IMR-90 (cell line): ENCODE results near the gene PTPRG. TPM values are rescaled to one million over a fixed set of nuclear protein-coding genes. Genes with fewer than 3 reads are reported as not detected.

Source experiments
- ATAC-seq: fragments of 200-7000 bp; cut with Tn5 transposase; 2 replicates; pipeline ENCODE4 v1.9.1; 2020; ENCODE audit warnings: low read depth, mild to moderate bottlenecking, moderate library complexity
- BruUV-seq: library from RNA; stranded (reverse); fragments of 400-500 nt; replicated peaks from 2 replicates; lab custom pipeline; 2021; lab: Mats Ljungman, UMichigan
- CTCF ChIA-PET: fragments of 300-600 bp; formaldehyde crosslinking; extraction: SDS; loops from one replicate; lab custom pipeline; 2021; ENCODE audit warnings: antibody characterized with exemption; lab: Yijun Ruan, JAX
- POLR2A ChIA-PET: fragments of 300-600 bp; sonication (Branson Sonifier 250); formaldehyde crosslinking; loops from one replicate; lab custom pipeline; 2022; ENCODE audit warnings: antibody characterized with exemption; ENCODE audit not compliant: unreplicated experiment; lab: Charles Lee
- DNase-seq: peaks from one replicate; pipeline ENCODE4 v3.0.0; 2013
- H2AFZ ChIP-seq: replicated peaks from 2 replicates; pipeline ENCODE3; 2013; ENCODE audit warnings: low read length, mild to moderate bottlenecking; ENCODE audit not compliant: poor library complexity
- H2AK5ac ChIP-seq: 2 replicates; pipeline ENCODE4 v1.6.1; 2013; ENCODE audit warnings: low read depth, low read length, inconsistent platforms
- H2AK9ac ChIP-seq: replicated peaks from 2 replicates; pipeline ENCODE3; 2013; ENCODE audit warnings: mild to moderate bottlenecking, low read depth, low read length, moderate library complexity; ENCODE audit not compliant: poor library complexity
- H2BK120ac ChIP-seq: 2 replicates; pipeline ENCODE4 v1.6.1; 2013; ENCODE audit warnings: low read depth, low read length, inconsistent platforms
- H2BK15ac ChIP-seq: 3 replicates; pipeline ENCODE4 v1.6.1; 2013; ENCODE audit warnings: low read depth, low read length, inconsistent platforms
- H2BK20ac ChIP-seq: 2 replicates; pipeline ENCODE4 v1.6.1; 2013; ENCODE audit warnings: low read depth, mild to moderate bottlenecking, inconsistent platforms, low read length, moderate library complexity
- H2BK5ac ChIP-seq: 2 replicates; pipeline ENCODE4 v1.6.1; 2013; ENCODE audit warnings: mild to moderate bottlenecking, low read depth, low read length, inconsistent platforms; ENCODE audit not compliant: poor library complexity, severe bottlenecking
- H3K14ac ChIP-seq: replicated peaks from 2 replicates; pipeline ENCODE4 v1.6.1; 2013; ENCODE audit warnings: low read depth, low read length, inconsistent platforms
- H3K18ac ChIP-seq: 2 replicates; pipeline ENCODE4 v1.6.1; 2013; ENCODE audit warnings: low read depth, low read length, control low read depth
- H3K23ac ChIP-seq: 2 replicates; pipeline ENCODE4 v1.6.1; 2013; ENCODE audit warnings: low read depth, low read length, inconsistent platforms
- H3K27ac ChIP-seq: 2 replicates; pipeline ENCODE4 v1.5.1; 2013; ENCODE audit warnings: mild to moderate bottlenecking, control low read depth, low read length; ENCODE audit not compliant: insufficient read depth
- H3K27me3 ChIP-seq: 2 replicates; pipeline ENCODE4 v1.6.1; 2013; ENCODE audit warnings: low read length; ENCODE audit not compliant: control insufficient read depth, insufficient read depth
- H3K36me3 ChIP-seq: 2 replicates; pipeline ENCODE4 v1.6.1; 2013; ENCODE audit warnings: low read length, mixed read lengths; ENCODE audit not compliant: control insufficient read depth, insufficient read depth
- H3K4ac ChIP-seq: 2 replicates; pipeline ENCODE4 v1.6.1; 2013; ENCODE audit warnings: low read depth, low read length, inconsistent platforms
- H3K4me1 ChIP-seq: 2 replicates; pipeline ENCODE4 v1.6.1; 2013; ENCODE audit warnings: low read length, mixed read lengths; ENCODE audit not compliant: control insufficient read depth, insufficient read depth
- H3K4me2 ChIP-seq: 2 replicates; pipeline ENCODE4 v1.6.1; 2013; ENCODE audit warnings: low read depth, mild to moderate bottlenecking, control low read depth, low read length, moderate library complexity
- H3K4me3 ChIP-seq: 2 replicates; pipeline ENCODE4 v1.5.1; 2013; ENCODE audit warnings: low read depth, mild to moderate bottlenecking, control low read depth, low read length, moderate library complexity; ENCODE audit not compliant: insufficient read depth
- H3K56ac ChIP-seq: 2 replicates; pipeline ENCODE4 v1.6.1; 2013; ENCODE audit warnings: low read length, inconsistent platforms; ENCODE audit not compliant: insufficient read depth; ENCODE audit errors: extremely low read depth
- H3K79me1 ChIP-seq, 2 experiments: 2 replicates each; pipeline ENCODE4 v1.6.1; 2013; ENCODE audit warnings: low read length in 2 of 2, inconsistent platforms in 1 of 2, low read depth in 1 of 2
- H3K9ac ChIP-seq: 2 replicates; pipeline ENCODE4 v1.6.1; 2013; ENCODE audit warnings: low read depth, low read length, control low read depth
- H3K9me1 ChIP-seq: 2 replicates; pipeline ENCODE4 v1.6.1; 2013; ENCODE audit warnings: low read length, inconsistent platforms; ENCODE audit not compliant: insufficient read depth
- H3K9me3 ChIP-seq: 2 replicates; pipeline ENCODE4 v1.6.1; 2013; ENCODE audit warnings: low read length; ENCODE audit not compliant: control insufficient read depth, insufficient read depth
- H4K20me1 ChIP-seq: 2 replicates; pipeline ENCODE4 v1.6.1; 2013; ENCODE audit warnings: low read length, inconsistent platforms; ENCODE audit not compliant: insufficient read depth
- H4K5ac ChIP-seq: 2 replicates; pipeline ENCODE4 v1.6.1; 2013; ENCODE audit warnings: mild to moderate bottlenecking, low read depth, low read length, control low read depth
- H4K8ac ChIP-seq, 2 experiments: 2 replicates each; pipeline ENCODE4 v1.6.1; 2013; ENCODE audit warnings: low read depth in 2 of 2, low read length in 2 of 2, control low read depth in 1 of 2, inconsistent platforms in 1 of 2
- H4K91ac ChIP-seq: 2 replicates; pipeline ENCODE4 v1.6.1; 2013; ENCODE audit warnings: low read depth, low read length, inconsistent platforms; ENCODE audit not compliant: insufficient read depth
- USF2 ChIP-seq: fragments of 150-350 bp; IDR thresholded peaks from 2 replicates; pipeline ENCODE4 v1.6.1; 2017; ENCODE audit warnings: mild to moderate bottlenecking, antibody characterized with exemption, low read length, low read depth
- WGBS, 2 experiments: methylation state at CpG; one replicate each; pipeline versions ENCODE4 v1.1.5 to v1.1.7; 2013; ENCODE audit warnings: missing lambda C conversion rate in 2 of 2; ENCODE audit not compliant: insufficient read length in 1 of 2; ENCODE audit errors: extremely low coverage in 2 of 2; 5-methylcytosine and 5-hydroxymethylcytosine counted together
- dilution Hi-C: fragments of 300-500 bp; cut with HindIII; formaldehyde crosslinking; loops from one replicate; pipeline ENCODE4 v1.14.3; 2018; ENCODE audit warnings: low sequenced_read_pairs; ENCODE audit not compliant: unreplicated experiment
- in situ Hi-C: fragments of 300-500 bp; cut with MboI; formaldehyde crosslinking; loops from 3 replicates; pipeline ENCODE4 v1.14.3; 2019; ENCODE audit warnings: low sequenced_read_pairs, inconsistent platforms, mixed read lengths
- intact Hi-C: fragments of 100-400 bp; cut with micrococcal nuclease; formaldehyde crosslinking; loops from 2 replicates; pipeline ENCODE4 v1.10.0; 2022
- polyA plus RNA-seq, 3 experiments: library from polyadenylated mRNA; depleted of rRNA; stranded (reverse); fragments of >200 nt; gene quantifications; 2 replicates each; pipeline ENCODE4 v1.2.3, GENCODE V29; 2012; ENCODE audit warnings: low replicate concordance in 1 of 3
- total RNA-seq: library from RNA; depleted of rRNA; stranded (reverse); fragments of >200 nt; gene quantifications from 2 replicates; pipeline ENCODE4 v1.2.3, GENCODE V29; 2012
- TF ChIP-seq, protein P1 (sequence below): conservative IDR thresholded peaks from 2 replicates; pipeline ENCODE4 v1.5.1; 2012; ENCODE audit warnings: mild to moderate bottlenecking, low read depth, low read length, improper control_type of control experiment

PTPRG gene
- total and polyA plus RNA-seq, 2 of the 4 experiments (the other 2 are of a cell fraction), result 7.7 to 31.0 TPM

- Histone ChIP-seq H3K56ac (no peak overlapping the region), H4K91ac (no peak overlapping the region), H3K23ac (no peak overlapping the region), H4K8ac (no peak overlapping the region), H4K20me1 (peaks cover 22% of the 10 kb centered on the region; the same call in 1 of the 2 replicates), H3K27ac (no peak overlapping the region), H3K4me3 (no peak overlapping the region), H3K27me3 (no peaks in the 10 kb centered on the region), H3K36me3 (no peaks in the 10 kb centered on the region), H2BK15ac (no peak overlapping the region), H4K5ac (no peak overlapping the region), H3K4me2 (no peak overlapping the region), H3K9ac (no peak overlapping the region), H2AK9ac (no peak overlapping the region), H3K4me1 (no peaks in the 10 kb centered on the region; the same call in 1 of the 2 replicates), H3K18ac (no peak overlapping the region), H3K9me3 (no peaks in the 10 kb centered on the region), H2BK120ac (no peak overlapping the region), H3K79me1 (peaks cover 15 to 41% of the 10 kb centered on the region in 2 experiments), H2BK20ac (no peak overlapping the region), H3K9me1 (peaks cover 6% of the 10 kb centered on the region), H2AFZ (no peak overlapping the region), H2BK5ac (no peak overlapping the region), H3K14ac (no peak overlapping the region), H2AK5ac (no peak overlapping the region), H3K4ac (no peak overlapping the region)
- TF ChIP-seq USF2, result no peak
- TF ChIP-seq, protein P1, sequence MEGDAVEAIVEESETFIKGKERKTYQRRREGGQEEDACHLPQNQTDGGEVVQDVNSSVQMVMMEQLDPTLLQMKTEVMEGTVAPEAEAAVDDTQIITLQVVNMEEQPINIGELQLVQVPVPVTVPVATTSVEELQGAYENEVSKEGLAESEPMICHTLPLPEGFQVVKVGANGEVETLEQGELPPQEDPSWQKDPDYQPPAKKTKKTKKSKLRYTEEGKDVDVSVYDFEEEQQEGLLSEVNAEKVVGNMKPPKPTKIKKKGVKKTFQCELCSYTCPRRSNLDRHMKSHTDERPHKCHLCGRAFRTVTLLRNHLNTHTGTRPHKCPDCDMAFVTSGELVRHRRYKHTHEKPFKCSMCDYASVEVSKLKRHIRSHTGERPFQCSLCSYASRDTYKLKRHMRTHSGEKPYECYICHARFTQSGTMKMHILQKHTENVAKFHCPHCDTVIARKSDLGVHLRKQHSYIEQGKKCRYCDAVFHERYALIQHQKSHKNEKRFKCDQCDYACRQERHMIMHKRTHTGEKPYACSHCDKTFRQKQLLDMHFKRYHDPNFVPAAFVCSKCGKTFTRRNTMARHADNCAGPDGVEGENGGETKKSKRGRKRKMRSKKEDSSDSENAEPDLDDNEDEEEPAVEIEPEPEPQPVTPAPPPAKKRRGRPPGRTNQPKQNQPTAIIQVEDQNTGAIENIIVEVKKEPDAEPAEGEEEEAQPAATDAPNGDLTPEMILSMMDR, result no peak
- dilution Hi-C loops, result no loop called here
- no CpG with 5 or more reads among the region's 2 CpGs for WGBS, 2 experiments
- DNase-seq (no peak), ATAC-seq (no peak)
- ChIA-PET CTCF (interaction anchor here (0.6 kb wide), 1 partner anchor 24 kb away, joined by 4 read pairs; no protein-coding TSS in a partner anchor), POLR2A (no interaction called here)
- intact Hi-C loops, result no loop called here
- BruUV-seq, result no TSS peak
- in situ Hi-C loops, result no loop called here
Measured at GRCh38 chr3:61965770-61966131, 404.4 kb downstream of the PTPRG start.
